H1 (cell line): Measurements from ENCODE around the gene ZSCAN22.

ENCODE experiments used
- EZH2 ChIP-seq: fragments of 200-600 bp; sonication (generic); IDR thresholded peaks from 2 replicates; pipeline ENCODE4 v1.7.1; 2012; ENCODE audit warnings: low read depth, mild to moderate bottlenecking, moderate library complexity, low read length, inconsistent platforms; ENCODE audit not compliant: severe bottlenecking
- PHF8 ChIP-seq: fragments of 200-600 bp; sonication (generic); conservative IDR thresholded peaks from 2 replicates; pipeline ENCODE4 v1.7.1; 2012; ENCODE audit warnings: low read depth, mild to moderate bottlenecking, inconsistent platforms, low read length, moderate library complexity
- POLR2A ChIP-seq, 2 experiments: IDR thresholded peaks; 1 replicate in 1 of 2; 2 replicates in 1 of 2; pipeline ENCODE4 v1.6.1; 2011; ENCODE audit warnings: low read depth in 2 of 2, low read length in 2 of 2, mild to moderate bottlenecking in 2 of 2; ENCODE audit errors: control extremely low read depth in 1 of 2
- POLR2AphosphoS5 ChIP-seq: IDR thresholded peaks from 2 replicates; pipeline ENCODE4 v1.6.1; 2011; ENCODE audit warnings: low read depth, low read length
- RAD21 ChIP-seq, 2 experiments: IDR thresholded peaks in 1 of 2; conservative IDR thresholded peaks in 1 of 2; 2 replicates each; pipeline ENCODE4 v1.6.1; 2011; ENCODE audit warnings: low read depth in 2 of 2, low read length in 2 of 2, improper control_type of control experiment in 1 of 2, inconsistent platforms in 1 of 2, mild to moderate bottlenecking in 1 of 2, moderate library complexity in 1 of 2
- RFX5 ChIP-seq: IDR thresholded peaks from 2 replicates; pipeline ENCODE4 v1.6.1; 2011; ENCODE audit warnings: low read depth, low read length, improper control_type of control experiment, borderline replicate concordance
- ZNF274 ChIP-seq: IDR thresholded peaks from 2 replicates; pipeline ENCODE4 v1.7.0; 2012; ENCODE audit warnings: low read length, borderline replicate concordance; ENCODE audit errors: extremely low read depth
- TF ChIP-seq, protein P1 (sequence below), 3 experiments: IDR thresholded peaks; 1 replicate in 2 of 3; 2 replicates in 1 of 3; pipeline versions ENCODE4 v1.5.1 to v1.6.1; 2011; ENCODE audit warnings: low read length in 3 of 3, mild to moderate bottlenecking in 3 of 3, inconsistent platforms in 2 of 3, low read depth in 1 of 3, moderate library complexity in 1 of 3; ENCODE audit not compliant: insufficient read depth in 1 of 3; ENCODE audit errors: control extremely low read depth in 1 of 3
- TF ChIP-seq, protein P2 (sequence below): IDR thresholded peaks from 2 replicates; pipeline ENCODE4 v1.6.1; 2012; ENCODE audit warnings: inconsistent platforms

DNA sequence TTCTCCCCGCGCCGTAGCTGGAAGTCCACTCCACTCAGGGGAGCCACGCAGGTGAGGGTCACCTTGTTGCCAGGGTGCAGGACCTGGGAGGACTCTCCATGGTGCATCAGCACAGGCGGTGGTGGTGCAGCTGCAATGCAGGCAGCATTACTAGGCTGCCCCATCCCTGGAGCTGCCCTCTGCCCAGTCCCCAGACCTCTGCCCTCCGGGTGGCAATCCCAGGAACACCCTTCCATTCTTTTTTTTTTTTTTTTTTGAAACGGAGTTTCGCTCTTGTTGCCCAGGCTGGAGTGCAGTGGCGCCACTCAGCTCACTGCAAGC, 24.7 kb downstream of the ZSCAN22 start:
- TF ChIP-seq PHF8, result no peak
- TF ChIP-seq ZNF274, result no peak
- TF ChIP-seq RFX5, result no peak
- TF ChIP-seq RAD21 (IDR thresholded peaks at IDR 0.05 in 1 of 2, conservative IDR thresholded peaks at IDR 0.05 in 1 of 2; ENCODE audit: low read depth in 2 of 2, low read length in 2 of 2), result no peak
- TF ChIP-seq, protein P1, sequence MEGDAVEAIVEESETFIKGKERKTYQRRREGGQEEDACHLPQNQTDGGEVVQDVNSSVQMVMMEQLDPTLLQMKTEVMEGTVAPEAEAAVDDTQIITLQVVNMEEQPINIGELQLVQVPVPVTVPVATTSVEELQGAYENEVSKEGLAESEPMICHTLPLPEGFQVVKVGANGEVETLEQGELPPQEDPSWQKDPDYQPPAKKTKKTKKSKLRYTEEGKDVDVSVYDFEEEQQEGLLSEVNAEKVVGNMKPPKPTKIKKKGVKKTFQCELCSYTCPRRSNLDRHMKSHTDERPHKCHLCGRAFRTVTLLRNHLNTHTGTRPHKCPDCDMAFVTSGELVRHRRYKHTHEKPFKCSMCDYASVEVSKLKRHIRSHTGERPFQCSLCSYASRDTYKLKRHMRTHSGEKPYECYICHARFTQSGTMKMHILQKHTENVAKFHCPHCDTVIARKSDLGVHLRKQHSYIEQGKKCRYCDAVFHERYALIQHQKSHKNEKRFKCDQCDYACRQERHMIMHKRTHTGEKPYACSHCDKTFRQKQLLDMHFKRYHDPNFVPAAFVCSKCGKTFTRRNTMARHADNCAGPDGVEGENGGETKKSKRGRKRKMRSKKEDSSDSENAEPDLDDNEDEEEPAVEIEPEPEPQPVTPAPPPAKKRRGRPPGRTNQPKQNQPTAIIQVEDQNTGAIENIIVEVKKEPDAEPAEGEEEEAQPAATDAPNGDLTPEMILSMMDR (IDR thresholded peaks at IDR 0.05; ENCODE audit: control extremely low read depth in 1 of 3, insufficient read depth in 1 of 3, low read depth in 1 of 3, low read length in 3 of 3), result no peak
- no peak for TF ChIP-seq POLR2AphosphoS5
- no peak for TF ChIP-seq POLR2A (IDR thresholded peaks at IDR 0.05; ENCODE audit: control extremely low read depth in 1 of 2, low read depth in 2 of 2, low read length in 2 of 2)
- TF ChIP-seq EZH2, result no peak
- TF ChIP-seq, protein P2, sequence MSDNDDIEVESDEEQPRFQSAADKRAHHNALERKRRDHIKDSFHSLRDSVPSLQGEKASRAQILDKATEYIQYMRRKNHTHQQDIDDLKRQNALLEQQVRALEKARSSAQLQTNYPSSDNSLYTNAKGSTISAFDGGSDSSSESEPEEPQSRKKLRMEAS, result no peak
